Memory B cell (primary cell): ENCODE measurements around the gene ZFP62.

ENCODE experiments used
- ATAC-seq: fragments of 150-1000 bp; cut with Tn5 transposase; 2 replicates; pipeline ENCODE4 v1.10.0; 2021; ENCODE audit warnings: low read depth, mild to moderate bottlenecking, moderate library complexity
- DNase-seq, 2 donors: peaks; one replicate each; pipeline ENCODE4 v3.0.0; 2022; ENCODE audit warnings: low spot score in 2 of 2
- H3K27ac Mint-ChIP-seq: one replicate; pipeline ENCODE4 v1.8.0; 2022; ENCODE audit warnings: mild to moderate bottlenecking, moderate library complexity, mixed read lengths
- H3K27me3 Mint-ChIP-seq: one replicate; pipeline ENCODE4 v1.8.0; 2022; ENCODE audit warnings: mixed read lengths
- H3K36me3 Mint-ChIP-seq: one replicate; pipeline ENCODE4 v1.8.0; 2022; ENCODE audit warnings: mild to moderate bottlenecking, mixed read lengths
- H3K4me1 Mint-ChIP-seq: one replicate; pipeline ENCODE4 v1.8.0; 2022; ENCODE audit warnings: mixed read lengths
- H3K4me3 Mint-ChIP-seq: one replicate; pipeline ENCODE4 v1.8.0; 2022; ENCODE audit warnings: mild to moderate bottlenecking, moderate library complexity, mixed read lengths
- H3K9me3 Mint-ChIP-seq: one replicate; pipeline ENCODE4 v1.8.0; 2022; ENCODE audit warnings: mixed read lengths

The ZFP62 gene

GRCh38 chr5:180806351-180807011 is 54.6 kb downstream of the ZFP62 start:
- Mint-ChIP-seq H3K27ac (peak overlapping the region; percentile 92), H3K27me3 (no peaks in the 10 kb centered on the region), H3K9me3 (no peaks in the 10 kb centered on the region), H3K4me3 (peak overlapping the region; percentile 67), H3K36me3 (peaks cover 1% of the 10 kb centered on the region), H3K4me1 (peaks cover 55% of the 10 kb centered on the region)
- ATAC-seq (no peak), DNase-seq (no peak)

- Mint-ChIP-seq H3K9me3 (no peaks in the 10 kb centered on the region), H3K4me3 (peak overlapping the region; percentile 97), H3K4me1 (peaks cover 69% of the 10 kb centered on the region), H3K27me3 (no peaks in the 10 kb centered on the region), H3K27ac (peak overlapping the region; percentile 61), H3K36me3 (peaks cover 6% of the 10 kb centered on the region)
- DNase-seq = no peak
- no peak for ATAC-seq
Observed at GRCh38 chr5:180804129-180804618, 56.9 kb downstream of the ZFP62 start.

GRCh38 chr5:180803181-180804128 is 57.6 kb downstream of the ZFP62 start:
- Mint-ChIP-seq H3K9me3 (no peaks in the 10 kb centered on the region), H3K4me1 (peaks cover 72% of the 10 kb centered on the region), H3K36me3 (peaks cover 6% of the 10 kb centered on the region), H3K27me3 (no peaks in the 10 kb centered on the region), H3K27ac (peak overlapping the region; percentile 61), H3K4me3 (peak overlapping the region; percentile 97)
- peak; percentile 85 for ATAC-seq
- DNase-seq = peak; percentile 65 to 74

- H3K27ac Mint-ChIP-seq = peak within 1 kb of the TSS; percentile 61
- ATAC-seq (peak; percentile 59), DNase-seq (peak; percentile 68 to 79)
- H3K4me3 Mint-ChIP-seq = peak within 1 kb of the TSS; percentile 97
- peaks cover 72% of the 10 kb centered on the region for H3K4me1 Mint-ChIP-seq
- H3K9me3 Mint-ChIP-seq = no peaks in the 10 kb centered on the region
- no peaks in the 10 kb centered on the region for H3K27me3 Mint-ChIP-seq
- peaks cover 10% of the 10 kb centered on the region for H3K36me3 Mint-ChIP-seq
Observed at GRCh38 chr5:180802325-180803180, 58.5 kb downstream of the ZFP62 start, which contains the start of gene MGAT1. MGAT1 (minus strand) TSS chr5:180802806; CDS start chr5:180792971, 9,835 bp downstream.

- Mint-ChIP-seq H3K4me3 (peak overlapping the region; percentile 97), H3K27ac (peak overlapping the region; percentile 59), H3K27me3 (no peaks in the 10 kb centered on the region), H3K36me3 (peaks cover 10% of the 10 kb centered on the region), H3K4me1 (peaks cover 69% of the 10 kb centered on the region), H3K9me3 (no peaks in the 10 kb centered on the region)
- no peak for DNase-seq
- ATAC-seq = no peak
Observed at GRCh38 chr5:180801596-180802324, 59.3 kb downstream of the ZFP62 start.

GRCh38 chr5:180799902-180800801 is 60.9 kb downstream of the ZFP62 start:
- DNase-seq (no peak), ATAC-seq (no peak)
- Mint-ChIP-seq H3K36me3 (peaks cover 11% of the 10 kb centered on the region), H3K9me3 (no peaks in the 10 kb centered on the region), H3K4me1 (peaks cover 70% of the 10 kb centered on the region), H3K27me3 (no peaks in the 10 kb centered on the region), H3K27ac (no peak overlapping the region), H3K4me3 (peak overlapping the region; percentile 47)

GRCh38 chr5:180799194-180799593 is 61.9 kb downstream of the ZFP62 start:
- Mint-ChIP-seq H3K27ac (peak overlapping the region; percentile 46), H3K36me3 (peaks cover 16% of the 10 kb centered on the region), H3K27me3 (no peaks in the 10 kb centered on the region), H3K9me3 (no peaks in the 10 kb centered on the region), H3K4me3 (peak overlapping the region; percentile 41), H3K4me1 (peaks cover 66% of the 10 kb centered on the region)
- no peak for DNase-seq
- ATAC-seq = no peak

- ATAC-seq (no peak), DNase-seq (no peak)
- peak overlapping the region; percentile 3 for H3K4me3 Mint-ChIP-seq
- H3K9me3 Mint-ChIP-seq = no peaks in the 10 kb centered on the region
- H3K27me3 Mint-ChIP-seq = no peaks in the 10 kb centered on the region
- H3K27ac Mint-ChIP-seq = peak overlapping the region; percentile 64
- peaks cover 16% of the 10 kb centered on the region for H3K36me3 Mint-ChIP-seq
- H3K4me1 Mint-ChIP-seq = peaks cover 72% of the 10 kb centered on the region
Observed at GRCh38 chr5:180798193-180798592, 62.9 kb downstream of the ZFP62 start.
